GM12891 (cell line): ENCODE data around the gene GSTM3.
"Not testable (repeated sequence)": the region's sequence is repeated elsewhere in the genome, so short reads cannot be mapped to it uniquely, and the experiment has no call there.

ENCODE experiments used
- POLR2A ChIP-seq: IDR thresholded peaks from 2 replicates; pipeline ENCODE4 v1.6.1; 2011; ENCODE audit warnings: low read depth, low read length, control low read depth
- POLR2AphosphoS5 ChIP-seq: IDR thresholded peaks from 2 replicates; pipeline ENCODE4 v1.6.1; 2011; ENCODE audit warnings: low read depth, low read length, control low read depth
- SPI1 ChIP-seq: IDR thresholded peaks from 2 replicates; pipeline ENCODE4 v1.6.1; 2011; ENCODE audit warnings: low read depth, low read length, control low read depth
- TAF1 ChIP-seq: IDR thresholded peaks from 2 replicates; pipeline ENCODE4 v1.6.1; 2011; ENCODE audit warnings: low read depth, low read length, control low read depth

DNA sequence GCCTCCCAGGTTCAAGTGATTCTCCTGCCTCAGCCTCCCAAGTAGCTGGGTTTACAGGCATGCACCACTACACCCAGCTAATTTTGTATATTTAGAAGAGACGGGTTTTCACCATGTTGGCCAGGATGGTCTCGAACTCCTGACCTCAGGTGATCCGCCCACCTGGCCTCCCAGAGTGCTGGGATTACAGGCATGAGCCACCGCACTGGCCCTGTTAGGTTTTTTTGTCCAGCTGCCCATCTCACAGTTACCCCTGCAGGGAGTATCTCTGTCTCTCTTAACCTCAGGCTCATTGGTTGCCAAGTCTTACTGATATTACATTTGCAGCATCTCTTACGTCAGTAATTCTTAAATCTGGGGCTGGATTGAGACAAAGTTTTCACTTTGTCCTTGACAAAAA is 15.5 kb upstream of the GSTM3 start:
- TF ChIP-seq POLR2AphosphoS5, POLR2A, TAF1, SPI1: not testable (repeated sequence)
